H1 (cell line): ENCODE results near the gene TMEM72. TPM values are rescaled to one million over a fixed set of nuclear protein-coding genes. Genes with fewer than 3 reads are reported as not detected.

ENCODE experiments used
- CHD1 ChIP-seq: IDR thresholded peaks from 2 replicates; pipeline ENCODE4 v1.6.1; 2012; ENCODE audit warnings: low read depth, low read length, improper control_type of control experiment
- E2F6 ChIP-seq: IDR thresholded peaks from 2 replicates; pipeline ENCODE4 v1.6.1; 2012; ENCODE audit warnings: inconsistent platforms
- JUN ChIP-seq: IDR thresholded peaks from 2 replicates; pipeline ENCODE4 v1.6.1; 2011; ENCODE audit warnings: low read depth, mild to moderate bottlenecking, improper control_type of control experiment, low read length
- KDM4A ChIP-seq: IDR thresholded peaks from one replicate; pipeline ENCODE4 v1.7.1; 2012; ENCODE audit warnings: low read depth, mild to moderate bottlenecking, moderate library complexity, low read length, inconsistent platforms; ENCODE audit not compliant: severe bottlenecking
- POLR2AphosphoS5 ChIP-seq: IDR thresholded peaks from 2 replicates; pipeline ENCODE4 v1.6.1; 2011; ENCODE audit warnings: low read depth, low read length
- SUZ12 ChIP-seq: fragments of 200-600 bp; sonication (generic); IDR thresholded peaks from 2 replicates; pipeline ENCODE4 v1.6.1; 2012; ENCODE audit warnings: mild to moderate bottlenecking, inconsistent platforms, low read length, moderate library complexity, mixed read lengths
- ZNF274 ChIP-seq: IDR thresholded peaks from 2 replicates; pipeline ENCODE4 v1.7.0; 2012; ENCODE audit warnings: low read length, borderline replicate concordance; ENCODE audit errors: extremely low read depth
- polyA plus RNA-seq, 7 experiments: library from polyadenylated mRNA; depleted of rRNA in 3 of 7; stranded (reverse) in 5 of 7; unstranded in 2 of 7; fragments of >200 nt in 5 of 7; fragments of 200-250 nt in 2 of 7; gene quantifications; 1 replicate in 5 of 7; 2 replicates in 1 of 7; 4 replicates in 1 of 7; pipeline versions ENCODE4 v1.2.1 to v1.2.3, GENCODE V29; 2011 to 2013; ENCODE audit warnings: missing spikeins in 2 of 7, mixed read lengths in 2 of 7
- total RNA-seq: library from RNA; stranded (reverse); fragmentation: NEBNext Ultra II Directional; extraction: Animal tissue kit (Norgen Biotek cat#: 25700); gene quantifications from 2 replicates; pipeline ENCODE4 v1.2.1, GENCODE V29; 2021

Gene TMEM72
- total and polyA plus RNA-seq, 2 of the 8 experiments (the other 6 are each of a cell fraction or from before 2014, with no cell fraction given): not detected

- no peak for TF ChIP-seq E2F6
- no peak for TF ChIP-seq KDM4A
- no peak for TF ChIP-seq CHD1
- TF ChIP-seq ZNF274: no peak
- no peak for TF ChIP-seq JUN
- TF ChIP-seq SUZ12: no peak
- TF ChIP-seq POLR2AphosphoS5: no peak
- TF ChIP-seq, all 59 proteins: peak for 0
These were observed 69.4 kb downstream of the TMEM72 start (continued) for GRCh38 chr10:44980309-44981171.
